ENCODE measurements around the gene ADRA2B.

GRCh38 chr2:96117701-96118588, 1.6 kb upstream of the ADRA2B start:
- TF ChIP-seq CTCF (IDR thresholded peaks at IDR 0.05) (no peak), POLR2A (IDR thresholded peaks at IDR 0.05) (no peak), POLR2AphosphoS5 (IDR thresholded peaks at IDR 0.05) (no peak), EP300 (IDR thresholded peaks at IDR 0.05) (no peak)

Measured in stomach (tissue), 4 donors.